Dermis blood vessel endothelial cell (primary cell): ENCODE measurements around the gene ADGRF5. TPM values are rescaled to one million over a fixed set of nuclear protein-coding genes. Genes with fewer than 3 reads are reported as not detected.

Experiments
- DNase-seq: peaks from one replicate; pipeline ENCODE4 v3.0.0; 2010
- total RNA-seq: library from RNA; depleted of rRNA; stranded (reverse); fragments of >200 nt; gene quantifications from 2 replicates; pipeline ENCODE4 v1.2.3, GENCODE V29; 2014

Gene ADGRF5
- total RNA-seq, 1 donor from 2014 or later = 211 TPM

DNA sequence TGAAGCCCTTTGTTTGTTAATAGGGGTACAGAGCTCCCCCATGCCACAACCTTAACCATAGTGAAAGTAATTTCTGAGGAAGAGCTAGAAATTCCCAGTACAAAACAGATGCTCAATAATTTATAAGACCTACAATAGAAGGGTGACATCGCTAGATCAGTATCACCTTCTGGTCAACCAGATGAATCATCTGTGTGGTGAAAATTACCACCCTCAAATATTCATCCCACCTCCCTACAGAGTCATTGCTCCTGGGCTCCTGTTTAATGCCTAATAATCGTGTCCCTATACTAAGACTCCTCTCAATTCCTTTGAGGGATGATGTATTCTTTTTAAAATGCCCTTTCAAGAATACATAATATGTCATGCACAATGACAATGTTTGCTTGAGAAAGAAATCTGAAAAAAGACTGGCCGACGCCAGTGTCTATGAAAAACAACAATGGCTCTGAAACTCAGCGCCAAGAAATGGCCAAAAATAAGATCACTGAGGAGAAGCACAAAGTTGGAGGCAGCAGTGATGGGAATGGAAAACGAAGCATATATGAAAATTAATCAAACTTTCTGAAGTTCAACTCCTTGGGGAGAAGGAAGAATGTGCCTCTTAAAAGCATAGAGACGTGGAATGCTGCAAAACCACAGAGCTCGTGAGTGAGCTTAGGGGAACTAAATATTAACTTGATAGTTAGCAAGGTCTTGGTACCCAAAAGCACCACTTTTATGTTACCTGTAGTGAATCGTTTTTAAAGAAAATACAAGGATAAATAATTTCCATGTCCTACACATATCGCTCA lies 11.0 kb upstream of the ADGRF5 start:
- peak; percentile 31 for DNase-seq

DNA sequence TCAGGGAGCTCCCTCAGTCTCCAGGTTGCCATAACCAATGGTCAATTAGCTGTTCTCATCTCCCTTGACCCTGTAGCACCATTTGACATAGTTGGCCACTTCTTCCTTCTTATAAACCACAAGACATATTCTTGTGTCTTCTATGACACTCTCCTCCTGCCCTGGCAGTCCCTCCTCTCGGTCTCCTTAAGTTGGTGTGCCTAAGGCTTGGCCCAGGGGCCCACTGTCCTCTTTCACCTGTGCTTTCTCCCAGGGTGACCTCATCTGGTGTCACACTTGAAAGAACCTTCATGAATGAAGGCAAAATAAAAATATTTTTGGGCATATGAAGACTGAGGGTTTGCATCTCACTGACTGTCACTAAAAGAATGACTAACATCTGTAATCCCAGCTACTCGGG lies 9.7 kb upstream of the ADGRF5 start:
- DNase-seq = no peak

DNA sequence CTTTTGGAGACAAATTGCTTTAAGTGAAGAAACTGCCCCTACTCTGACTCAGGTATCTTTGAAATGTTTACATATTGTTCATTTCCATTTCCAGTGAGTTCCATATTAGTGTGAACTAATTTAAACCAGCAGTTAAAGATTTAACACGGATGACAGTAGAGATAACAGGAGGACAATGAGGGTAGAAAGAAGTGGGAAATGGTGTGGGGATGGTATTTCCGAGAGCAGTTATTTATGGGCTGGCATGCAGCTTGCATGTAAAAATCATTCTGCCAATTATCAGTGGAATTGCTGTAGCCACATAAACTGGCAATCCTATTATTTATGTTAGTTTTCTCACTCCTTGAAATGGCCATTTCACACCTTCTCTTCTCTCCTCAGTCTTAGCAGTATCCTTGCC lies 8.6 kb upstream of the ADGRF5 start:
- DNase-seq = no peak

DNA sequence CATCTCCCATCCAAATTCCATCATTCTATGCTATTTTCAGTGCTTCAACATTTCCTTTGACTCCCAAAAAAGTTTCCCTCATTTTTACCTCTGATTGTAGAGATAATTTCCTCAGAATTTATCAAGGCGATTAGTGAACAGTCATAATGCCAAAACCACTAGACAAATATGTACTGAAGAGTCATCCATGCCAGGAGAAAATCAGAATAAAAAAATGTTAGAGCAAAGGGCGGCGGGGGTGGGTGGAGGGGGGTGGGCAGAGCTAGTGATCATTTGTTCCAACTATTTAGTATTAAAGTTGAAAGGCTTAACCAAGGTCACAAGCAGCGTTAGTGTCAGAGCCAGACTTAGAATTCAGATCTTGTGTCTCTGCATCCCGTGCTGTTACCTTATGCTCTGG lies 5.3 kb upstream of the ADGRF5 start:
- DNase-seq = no peak

DNA sequence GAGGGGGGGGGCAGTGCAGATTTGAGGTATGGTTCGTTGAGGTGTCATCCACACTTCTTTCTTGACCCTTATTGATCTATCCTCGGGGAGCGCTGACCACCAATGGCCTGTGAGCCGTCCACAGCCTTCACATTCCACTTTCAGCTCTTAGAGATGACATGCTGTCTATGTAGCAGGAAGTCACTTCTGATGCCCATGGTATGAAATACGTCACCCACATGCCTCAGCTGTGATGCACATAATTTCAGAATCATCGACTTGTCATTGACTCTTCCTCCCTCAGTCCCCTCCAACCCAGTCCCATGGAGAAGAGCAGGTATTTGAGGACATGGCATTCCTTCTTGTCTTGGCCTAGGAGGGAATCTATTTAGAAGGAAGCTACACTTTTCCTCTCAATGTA lies 4.7 kb upstream of the ADGRF5 start:
- DNase-seq = no peak

DNA sequence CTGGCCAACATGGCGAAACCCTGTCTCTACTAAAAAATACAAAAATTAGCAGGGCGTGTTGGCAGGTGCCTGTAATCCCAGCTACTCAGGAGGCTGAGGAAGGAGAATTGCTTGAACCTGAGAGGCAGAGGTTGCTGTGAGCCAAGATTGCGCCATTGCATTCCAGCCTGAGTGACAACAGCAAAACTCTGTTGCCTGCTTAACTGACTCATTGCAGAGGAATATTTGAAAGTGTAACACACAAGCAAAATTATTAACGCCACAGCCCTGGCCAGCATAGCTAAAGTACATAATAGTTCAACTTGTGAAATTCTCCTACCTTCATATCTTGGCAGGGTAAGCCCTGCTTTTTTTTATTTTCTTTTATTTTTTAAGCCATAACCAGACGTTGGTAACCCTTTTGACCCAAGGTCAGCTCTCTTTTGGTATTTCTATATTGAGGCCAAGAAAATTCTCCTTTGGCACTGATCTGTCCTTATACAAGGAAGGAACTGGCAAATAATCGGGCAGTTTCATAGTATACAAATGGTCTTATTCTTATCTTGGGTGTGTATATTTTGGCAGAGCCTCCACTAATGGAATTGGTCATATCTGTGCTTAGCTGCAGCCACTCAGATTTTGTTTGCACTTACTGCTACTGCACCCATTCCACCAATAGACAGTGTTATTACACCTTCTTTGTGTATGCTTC lies 4.0 kb upstream of the ADGRF5 start:
- peak; percentile 71 for DNase-seq

DNA sequence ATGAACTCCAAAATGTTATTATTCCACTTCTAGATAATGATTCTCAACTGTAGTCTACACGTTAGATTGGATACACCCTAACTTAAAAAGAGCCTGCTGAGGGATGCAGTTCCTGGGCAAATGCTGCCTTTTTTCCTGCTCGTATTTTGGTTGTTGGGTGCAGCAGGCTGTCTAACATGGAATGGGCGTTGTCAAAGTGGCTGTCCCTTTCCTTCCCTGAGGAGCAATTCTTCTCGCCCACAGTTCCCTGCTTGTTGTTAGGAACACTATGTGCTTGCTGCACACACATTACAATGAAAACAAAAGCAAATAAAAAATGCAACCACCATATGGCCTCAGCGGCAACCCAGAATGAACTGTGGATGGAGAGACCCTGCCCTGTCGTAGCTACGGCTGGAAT lies 1.7 kb upstream of the ADGRF5 start:
- DNase-seq = no peak

DNA sequence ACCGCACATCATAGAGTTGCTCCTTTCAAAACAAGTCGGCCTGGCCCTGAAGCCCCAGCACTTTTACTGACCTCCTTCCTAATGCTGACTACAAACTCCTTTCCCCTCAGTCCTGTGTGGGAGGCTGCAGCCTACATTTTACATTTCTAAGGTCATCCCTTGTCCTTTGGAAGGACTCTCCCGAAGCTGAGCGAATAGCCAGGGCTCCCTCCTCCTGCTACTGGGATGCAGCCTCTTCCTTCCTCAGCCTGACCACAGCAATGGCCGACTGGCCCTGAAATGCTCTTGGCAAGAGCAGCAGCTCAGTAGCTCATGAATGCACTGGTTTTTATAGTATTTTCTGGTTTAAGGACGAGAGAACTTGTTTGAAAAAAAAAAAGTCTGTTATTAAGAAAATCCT lies 679 bp downstream of the ADGRF5 start:
- DNase-seq = peak; percentile 57

DNA sequence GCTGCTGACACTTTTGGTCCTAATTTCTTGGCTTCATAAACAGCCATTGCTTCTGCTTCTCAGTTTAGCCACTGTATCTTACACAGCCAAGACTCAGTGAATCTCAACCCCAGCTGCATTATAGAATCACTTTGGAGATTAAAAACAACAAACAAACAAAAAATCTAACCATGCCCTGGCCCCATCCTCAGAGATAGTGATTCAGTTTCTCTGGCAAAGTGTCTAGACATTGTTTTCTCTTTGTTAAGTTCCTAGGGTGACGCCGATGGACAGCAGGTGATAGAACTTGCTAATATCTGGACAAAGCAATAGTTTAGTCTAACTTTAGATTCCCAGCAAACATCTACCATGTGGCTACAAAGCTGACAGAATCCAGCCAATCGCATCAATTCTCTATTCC lies 2.9 kb downstream of the ADGRF5 start:
- DNase-seq = peak; percentile 78

DNA sequence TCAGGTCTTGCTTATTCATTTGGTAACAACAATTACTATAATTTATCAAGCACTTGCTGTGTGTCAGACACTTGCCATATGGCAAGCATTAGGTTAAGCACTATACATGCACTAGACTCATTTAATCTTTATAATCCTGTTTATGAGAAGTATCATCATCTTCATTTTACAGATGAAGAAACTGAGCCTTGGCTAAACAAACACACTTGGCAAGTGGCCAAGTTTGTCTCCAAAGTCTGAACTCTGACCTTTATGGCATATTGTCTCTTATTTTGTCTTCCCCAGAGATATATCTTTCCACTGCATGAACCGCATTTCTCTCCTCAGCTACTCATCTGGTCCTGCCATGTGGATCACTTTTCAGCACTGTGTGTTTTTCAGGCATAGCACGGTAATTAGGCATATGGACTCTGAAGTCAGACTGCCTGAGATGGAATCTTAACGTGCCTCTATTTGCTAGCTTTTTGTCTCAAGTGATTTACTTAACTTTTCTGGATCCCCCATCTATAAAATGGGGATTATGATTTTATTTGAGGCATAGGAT lies 4.7 kb downstream of the ADGRF5 start:
- DNase-seq = no peak

DNA sequence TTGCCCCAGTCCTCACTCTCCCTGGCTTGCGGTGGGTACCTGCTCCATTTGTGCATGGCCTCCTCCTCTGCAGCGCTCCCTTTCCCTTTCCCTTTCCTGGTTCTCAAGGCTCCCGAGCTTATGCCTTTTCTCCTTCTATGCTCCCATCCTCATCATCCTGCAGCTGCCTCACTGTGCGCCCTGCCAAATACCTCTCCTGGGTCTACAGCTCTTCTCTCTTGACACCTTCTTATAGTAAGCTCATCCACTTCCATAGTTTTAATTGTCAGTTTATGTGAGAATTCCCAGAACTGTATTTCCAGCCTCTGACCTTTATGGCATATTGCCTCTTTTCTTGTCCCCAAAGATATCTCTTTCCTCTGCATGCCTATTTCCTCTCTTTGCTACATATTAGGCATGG lies 5.9 kb downstream of the ADGRF5 start:
- DNase-seq = no peak

DNA sequence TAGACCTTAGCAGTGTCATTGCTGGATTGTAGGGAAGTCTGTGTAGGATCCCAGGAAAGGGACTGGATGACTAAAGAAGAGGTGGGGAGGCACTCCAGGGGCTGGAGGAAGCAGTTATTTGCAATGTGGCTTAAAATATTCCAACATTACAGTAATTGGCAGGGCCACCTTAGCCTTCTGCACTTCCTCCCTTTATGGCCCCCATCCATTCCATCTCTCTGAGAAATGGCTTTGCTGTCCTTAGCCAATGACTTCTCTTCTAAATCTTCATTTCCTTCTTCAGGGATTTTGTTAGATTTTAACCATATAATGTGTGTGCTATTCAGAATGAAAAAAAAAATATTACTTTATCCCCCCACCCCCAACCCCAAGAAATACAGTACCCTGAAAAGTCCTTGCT lies 6.4 kb downstream of the ADGRF5 start:
- DNase-seq = no peak

DNA sequence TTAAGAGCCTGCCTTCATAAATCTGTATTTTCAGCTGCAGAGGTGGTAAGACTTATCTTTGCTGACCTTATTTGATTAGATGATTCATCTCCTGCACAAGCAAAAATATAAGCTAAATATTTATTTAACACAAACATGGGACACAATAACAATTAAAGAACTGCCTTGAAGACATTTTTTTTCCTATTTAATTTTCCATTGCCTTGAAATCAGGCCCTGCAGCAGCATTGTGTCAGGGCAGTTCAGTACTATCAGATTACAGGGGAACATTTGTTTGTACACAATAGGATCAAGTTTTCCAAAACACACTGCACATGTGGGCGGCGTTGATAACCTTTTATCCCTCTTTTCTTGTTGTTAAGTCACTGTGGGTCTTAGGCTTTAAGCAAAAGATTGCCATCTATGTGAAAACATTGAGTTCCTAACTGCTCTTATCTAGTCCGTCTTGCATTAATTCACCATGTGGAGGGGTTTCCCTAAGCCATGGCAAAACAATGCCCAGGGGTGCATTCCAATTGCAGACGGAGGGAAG lies 7.4 kb downstream of the ADGRF5 start:
- DNase-seq = peak; percentile 62

DNA sequence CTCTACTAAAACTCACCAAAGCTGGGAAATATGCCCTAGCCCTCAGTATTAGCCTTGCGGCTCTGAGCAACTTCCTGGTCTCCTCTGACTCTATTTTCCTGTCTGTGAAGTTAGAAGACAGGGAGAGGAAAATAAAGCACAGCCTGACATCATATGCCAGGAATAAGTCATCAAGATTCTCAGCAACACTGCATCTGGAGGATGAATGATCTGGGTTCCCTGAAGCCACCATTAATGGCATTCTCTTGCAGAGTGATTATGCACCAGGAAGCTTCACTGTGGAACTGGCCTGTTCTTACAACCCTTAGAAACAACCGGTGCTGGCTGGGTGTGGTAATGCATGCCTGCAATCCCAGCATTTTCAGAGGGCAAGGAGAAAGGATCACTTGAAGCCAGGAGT lies 12.4 kb downstream of the ADGRF5 start:
- peak; percentile 97 for DNase-seq

DNA sequence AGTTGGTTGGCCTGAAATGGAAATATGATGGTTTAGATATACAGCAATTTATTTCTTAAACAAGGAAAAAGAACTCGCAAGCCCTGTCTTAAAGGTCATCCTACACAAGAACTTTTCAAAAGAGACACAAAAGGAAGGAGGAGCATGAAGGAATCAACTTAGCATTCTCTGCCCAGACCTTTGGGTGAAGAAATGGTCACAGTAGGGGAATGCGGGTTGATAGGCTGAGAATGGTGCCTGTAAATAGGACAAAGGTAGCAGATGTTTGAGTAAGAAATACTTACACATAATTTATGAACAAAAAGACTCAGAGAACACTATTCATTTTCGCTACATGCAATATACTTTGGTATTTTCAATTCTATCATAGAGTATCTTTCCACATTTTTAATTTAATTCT lies 15.0 kb downstream of the ADGRF5 start:
- DNase-seq = no peak

DNA sequence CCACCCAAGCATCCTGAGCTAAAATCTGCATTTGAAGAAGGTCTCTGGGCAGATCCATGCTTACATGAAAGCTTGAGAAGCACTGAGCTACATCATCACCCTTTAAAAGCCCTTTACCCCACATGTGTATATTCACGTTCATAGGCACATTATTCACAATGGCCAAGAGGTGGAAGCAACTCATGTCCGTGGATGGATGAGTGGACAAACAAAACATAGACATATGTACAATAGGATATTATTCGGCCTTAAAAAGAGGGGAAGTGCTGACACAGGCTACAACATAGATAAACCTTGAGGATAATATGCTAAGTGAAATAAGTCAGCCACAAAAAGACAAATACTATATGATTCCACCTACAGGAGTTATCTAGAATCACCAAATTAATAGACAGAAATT lies 17.6 kb downstream of the ADGRF5 start:
- peak; percentile 23 for DNase-seq

DNA sequence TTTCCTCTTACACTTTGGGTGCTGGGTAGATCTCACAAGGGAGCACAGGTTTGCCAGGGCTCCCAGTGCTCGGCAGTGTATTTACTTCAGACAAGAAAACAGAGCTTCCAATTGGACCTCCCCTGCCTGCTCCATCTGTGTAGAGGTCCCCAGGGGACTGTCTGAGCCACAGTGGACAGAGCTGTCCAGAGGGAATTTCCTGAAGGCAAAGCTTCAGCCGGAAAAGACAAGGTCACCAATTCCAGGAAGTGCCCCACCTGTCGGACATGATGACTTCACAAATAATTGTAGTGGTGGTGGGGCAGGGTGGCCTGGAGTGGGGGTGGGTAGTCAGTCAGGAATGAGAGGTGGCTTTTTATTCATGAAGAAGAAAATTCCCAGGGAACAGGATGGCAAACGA lies 18.6 kb downstream of the ADGRF5 start:
- peak; percentile 60 for DNase-seq

DNA sequence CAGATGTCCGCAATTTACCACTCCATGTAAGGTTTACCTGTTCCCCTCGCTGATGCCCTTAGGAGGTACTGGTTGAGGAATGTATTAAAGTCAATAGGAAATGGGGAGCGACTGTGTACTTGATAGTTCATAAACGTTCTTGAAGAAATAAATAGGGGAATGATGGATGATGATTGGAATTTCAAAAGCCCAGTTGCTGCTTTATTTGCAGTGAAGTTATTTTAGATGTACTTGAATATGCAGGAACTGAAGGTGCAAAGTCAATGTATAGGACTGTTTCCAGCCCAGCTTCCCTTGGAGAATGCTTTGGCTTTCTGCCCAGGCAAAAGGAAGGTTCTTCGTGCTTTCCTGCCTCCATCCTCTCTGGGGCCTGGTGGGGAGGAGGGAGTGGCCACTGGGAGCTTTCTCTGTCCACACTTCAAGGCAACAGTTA lies 19.8 kb downstream of the ADGRF5 start:
- DNase-seq = peak; percentile 87

DNA sequence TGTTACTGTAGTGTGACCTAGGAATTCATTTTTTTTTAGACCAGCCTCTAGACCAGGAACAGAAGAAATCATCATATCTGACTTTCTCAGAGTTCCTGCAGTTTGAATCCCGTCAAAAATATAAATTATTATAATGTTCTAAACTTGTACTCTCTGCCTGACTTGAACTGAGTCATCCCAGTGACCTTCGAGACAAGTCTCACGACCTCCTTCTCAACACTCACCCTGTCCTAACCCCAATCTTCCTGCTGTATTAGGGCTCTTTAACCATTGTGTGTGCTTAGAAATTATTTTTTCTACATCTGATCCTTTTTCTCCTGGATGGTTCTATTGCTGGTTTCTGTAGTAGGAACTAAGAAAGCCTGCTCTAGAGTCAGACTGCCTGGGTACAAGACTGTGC lies 21.5 kb downstream of the ADGRF5 start:
- no peak for DNase-seq

DNA sequence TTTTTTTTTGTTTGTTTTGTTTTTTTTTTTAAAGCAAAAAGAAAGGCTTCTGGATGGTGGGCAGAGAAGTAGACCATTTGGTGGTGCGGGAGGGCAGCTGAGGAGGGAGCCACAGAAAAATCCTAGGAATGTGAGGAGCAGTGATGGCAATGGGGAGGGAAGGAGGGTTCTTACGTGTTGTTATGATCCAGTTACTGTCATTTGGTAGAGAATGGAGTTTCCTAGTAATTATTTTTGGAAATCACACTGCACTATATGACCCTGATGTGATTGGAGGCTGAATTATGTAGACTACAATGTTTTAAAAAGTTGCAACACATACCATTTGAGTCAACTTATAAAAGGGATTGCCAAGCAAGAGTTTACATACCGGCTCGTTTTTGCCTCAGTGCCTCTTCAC lies 22.1 kb downstream of the ADGRF5 start:
- DNase-seq = no peak

DNA sequence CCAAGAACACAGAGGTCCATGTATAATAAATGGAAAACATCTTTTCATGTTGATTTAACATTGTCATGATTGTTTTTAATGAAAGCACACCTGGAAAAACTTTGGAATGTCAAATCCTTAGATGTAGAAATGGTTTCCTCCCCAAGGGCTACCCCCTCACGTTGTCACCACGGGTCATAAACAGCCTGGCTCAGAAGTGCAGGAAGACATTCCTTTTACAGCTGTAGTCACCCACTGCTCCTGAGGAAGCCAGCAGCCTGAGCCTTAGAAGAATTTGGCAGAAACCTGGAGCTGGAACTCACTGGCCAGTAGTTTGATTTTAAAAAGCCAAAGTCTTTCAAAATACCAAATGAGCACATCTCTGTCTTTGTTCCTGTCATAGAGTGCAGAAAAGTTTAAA lies 23.7 kb downstream of the ADGRF5 start:
- no peak for DNase-seq

DNA sequence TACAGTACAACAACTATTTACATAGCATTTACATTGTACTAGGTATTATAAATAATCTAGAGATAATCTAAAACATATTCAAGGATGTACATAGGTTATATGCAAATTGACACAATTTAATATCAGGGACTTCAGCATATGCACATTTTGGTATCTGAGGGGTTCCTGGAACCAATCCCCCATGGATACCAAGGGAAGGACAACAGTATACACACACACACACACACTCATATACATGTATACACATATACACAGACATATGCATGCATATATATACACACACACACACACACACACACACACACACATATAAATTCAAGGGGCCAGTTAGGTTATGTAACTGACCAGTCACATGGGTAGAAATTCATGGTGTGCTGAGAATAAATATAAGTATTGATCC lies 24.9 kb downstream of the ADGRF5 start:
- DNase-seq = no peak

DNA sequence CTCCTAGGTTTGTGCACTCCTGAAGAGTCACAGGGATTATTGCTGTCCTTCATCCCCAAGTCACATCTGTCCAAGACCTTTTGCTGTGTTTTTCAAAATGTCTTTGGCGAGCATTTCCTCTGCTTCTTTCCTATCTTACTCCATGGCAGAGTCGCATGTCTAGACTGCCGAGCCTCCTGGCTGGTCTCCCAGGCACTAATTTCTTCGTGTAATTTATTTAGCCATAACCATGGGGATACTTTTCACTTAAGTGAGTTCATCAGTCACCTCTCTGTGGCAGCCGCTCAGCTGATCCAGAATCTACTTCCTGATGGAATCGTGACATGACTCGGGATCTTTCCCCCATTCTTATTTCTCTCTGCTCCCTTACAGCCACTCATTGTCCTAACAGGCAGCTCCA lies 25.8 kb downstream of the ADGRF5 start:
- no peak for DNase-seq

DNA sequence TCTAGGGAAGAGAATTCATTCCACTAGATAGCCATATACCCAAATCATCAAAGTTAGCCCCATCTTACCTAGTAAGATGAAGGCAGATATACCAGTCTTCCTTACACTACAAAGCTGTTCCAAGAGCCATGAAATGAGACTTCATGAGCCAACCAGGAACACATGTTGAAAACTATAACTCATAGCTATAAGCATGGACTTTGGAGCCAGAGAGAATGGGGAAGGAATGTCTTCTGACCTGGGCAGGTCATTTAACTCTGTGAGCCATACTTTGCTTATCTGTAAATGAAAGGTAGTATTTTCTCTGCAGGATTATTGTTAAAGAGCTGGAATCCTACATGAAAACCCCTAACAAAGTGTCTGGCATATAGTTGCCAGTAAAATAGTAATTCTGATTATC lies 27.3 kb downstream of the ADGRF5 start:
- no peak for DNase-seq
